Raji (cell line): Measurements from ENCODE around the gene DOCK3.

Experiments used
- POLR2A ChIP-seq: IDR thresholded peaks from 2 replicates; pipeline ENCODE4 v1.6.1; 2011; ENCODE audit warnings: low read depth, low read length, control low read depth; ENCODE audit not compliant: insufficient read depth

Gene DOCK3

DNA sequence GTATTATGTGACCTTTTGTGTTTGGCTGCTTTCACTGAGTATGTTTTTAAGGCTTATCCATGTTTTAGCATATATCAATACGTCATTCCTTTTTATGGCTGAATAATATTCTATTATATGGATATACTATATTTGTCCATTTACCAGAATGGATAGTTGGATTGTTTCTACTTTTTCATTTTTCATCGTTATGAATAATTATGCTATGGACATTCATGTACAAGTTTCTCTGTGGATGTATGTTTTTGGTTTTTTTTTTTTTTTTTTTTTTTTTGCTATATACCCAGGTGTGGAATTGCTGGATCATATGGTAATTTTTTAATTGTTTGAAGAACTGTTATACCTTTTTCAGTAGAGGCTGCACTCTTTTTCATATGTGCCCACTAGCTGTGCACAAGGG lies 23.5 kb downstream of the DOCK3 start:
- no peak for TF ChIP-seq POLR2A

- no peak for TF ChIP-seq POLR2A
Observed at GRCh38 chr3:50708620-50709019, 33.9 kb downstream of the DOCK3 start.

GRCh38 chr3:50714946-50715345 lies 40.2 kb downstream of the DOCK3 start:
- TF ChIP-seq POLR2A, result no peak

GRCh38 chr3:50724831-50725230 lies 50.1 kb downstream of the DOCK3 start:
- TF ChIP-seq POLR2A, result no peak

DNA sequence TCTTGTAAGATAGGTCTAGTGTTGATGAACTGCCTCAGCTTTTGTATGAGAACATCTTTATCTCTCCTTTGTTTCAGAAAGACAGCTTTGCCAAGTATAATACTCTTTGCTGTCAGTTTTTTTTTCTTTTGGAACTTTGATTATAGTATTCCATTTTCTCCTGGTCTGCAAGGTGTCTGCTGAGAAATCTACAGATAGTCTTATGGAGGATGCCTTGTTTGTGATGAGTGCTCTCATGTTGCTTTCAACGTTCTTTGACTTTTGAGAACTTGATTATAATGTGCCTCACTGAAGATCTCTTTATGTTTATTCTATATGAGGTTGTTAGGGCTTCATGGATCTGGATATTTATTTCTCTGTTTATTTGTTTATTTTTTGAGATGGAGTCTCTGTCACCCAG lies 60.3 kb downstream of the DOCK3 start:
- TF ChIP-seq POLR2A, result no peak

DNA sequence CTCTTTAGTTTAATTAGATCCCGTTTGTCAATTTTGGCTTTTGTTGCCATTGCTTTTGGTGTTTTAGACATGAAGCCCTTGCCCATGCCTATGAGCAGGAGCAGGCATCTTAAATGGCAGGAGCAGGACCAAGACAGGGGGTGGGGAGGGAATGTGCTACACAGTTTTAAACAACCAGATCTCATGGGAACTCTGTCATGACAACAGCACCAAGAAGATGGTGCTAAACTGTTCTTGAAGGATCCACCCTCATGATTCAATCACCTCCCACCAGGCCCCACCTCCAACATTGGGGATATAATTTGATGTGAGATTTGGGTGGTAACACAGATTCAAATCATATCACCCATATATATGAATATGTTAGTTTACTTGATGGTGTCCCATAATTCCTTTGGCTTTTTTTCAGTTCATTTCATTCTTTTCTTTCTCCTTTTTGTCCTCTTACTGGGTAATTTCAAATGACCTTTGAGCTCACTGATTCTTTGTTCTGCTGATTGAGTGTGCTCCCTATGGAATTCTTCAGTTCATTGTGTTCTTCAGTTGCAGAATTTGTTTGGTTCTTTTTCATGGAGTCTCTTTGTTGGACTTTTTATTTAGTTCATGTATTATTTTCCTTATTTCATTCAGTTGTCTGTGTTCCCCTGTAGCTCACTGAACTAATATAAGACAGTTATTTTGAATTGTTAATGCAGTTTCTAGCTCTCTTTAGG lies 62.6 kb downstream of the DOCK3 start:
- no peak for TF ChIP-seq POLR2A

- no peak for TF ChIP-seq POLR2A
Observed at GRCh38 chr3:50737906-50738598, 63.3 kb downstream of the DOCK3 start.

GRCh38 chr3:50743643-50744042 lies 68.9 kb downstream of the DOCK3 start:
- no peak for TF ChIP-seq POLR2A

- no peak for TF ChIP-seq POLR2A
Observed at GRCh38 chr3:50749822-50750221, 75.1 kb downstream of the DOCK3 start.

GRCh38 chr3:50759015-50759414 lies 84.3 kb downstream of the DOCK3 start:
- TF ChIP-seq POLR2A, result no peak

GRCh38 chr3:50777680-50778079 lies 103.0 kb downstream of the DOCK3 start:
- TF ChIP-seq POLR2A, result no peak

DNA sequence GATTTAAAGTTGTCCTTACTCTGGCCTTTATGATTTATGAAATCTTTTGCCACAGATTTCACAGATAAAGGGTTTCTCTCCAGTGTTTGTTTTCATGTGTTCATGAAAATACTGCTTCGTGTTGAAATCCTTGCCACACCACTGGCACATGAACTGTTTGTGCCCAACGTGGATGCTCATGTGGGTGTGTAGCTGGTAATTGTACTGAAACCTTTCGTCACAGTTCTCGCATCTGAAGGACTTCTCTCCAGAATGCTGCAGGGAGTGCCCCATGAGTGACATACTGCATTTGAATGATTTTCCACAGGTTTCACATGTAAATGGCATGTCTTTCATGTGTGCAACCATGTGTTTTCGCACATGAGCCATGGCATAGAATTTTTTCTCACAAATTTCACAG lies 111.9 kb downstream of the DOCK3 start:
- no peak for TF ChIP-seq POLR2A

- no peak for TF ChIP-seq POLR2A
Observed at GRCh38 chr3:50792568-50792967, 117.8 kb downstream of the DOCK3 start.

GRCh38 chr3:50805321-50805720 lies 130.6 kb downstream of the DOCK3 start:
- TF ChIP-seq POLR2A, result no peak

GRCh38 chr3:50806031-50806430 lies 131.3 kb downstream of the DOCK3 start:
- TF ChIP-seq POLR2A, result no peak

DNA sequence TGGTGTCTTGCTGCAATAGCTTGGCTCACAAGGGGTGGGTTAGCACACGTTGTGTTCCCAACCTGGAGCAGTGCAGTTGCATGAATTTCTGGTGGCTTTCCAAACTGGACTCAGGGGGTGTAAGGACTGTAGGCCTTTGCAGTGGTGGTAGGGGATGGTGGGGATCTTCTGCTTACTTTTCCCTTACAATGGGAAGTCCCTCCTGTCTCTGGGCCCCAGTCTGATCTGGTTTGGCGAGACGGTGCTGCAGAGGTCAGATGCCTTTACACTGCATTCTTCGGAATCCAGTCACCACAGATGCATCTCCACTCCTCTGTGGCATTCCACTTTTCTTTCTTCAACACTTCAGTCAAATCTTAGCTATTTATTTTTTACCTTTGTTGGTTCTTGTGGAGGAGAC lies 132.1 kb downstream of the DOCK3 start:
- no peak for TF ChIP-seq POLR2A

DNA sequence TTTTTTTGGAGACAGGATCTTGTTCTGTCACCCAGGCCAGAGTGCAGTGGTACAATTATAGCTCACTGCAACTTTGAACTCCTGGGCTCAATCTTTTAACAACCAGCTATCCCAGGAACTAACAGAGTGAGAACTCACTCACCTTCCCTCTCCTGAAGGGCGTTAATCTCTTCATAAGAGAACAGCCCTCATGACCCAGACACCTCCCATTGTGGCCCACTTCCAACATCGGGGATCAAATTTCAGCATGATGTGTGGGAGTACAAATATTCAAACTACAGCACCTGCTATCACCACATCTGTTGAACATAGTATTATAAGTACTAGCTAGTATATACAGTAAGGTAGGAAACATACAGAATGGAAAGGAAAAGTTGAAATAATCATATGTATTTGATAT lies 132.5 kb downstream of the DOCK3 start:
- TF ChIP-seq POLR2A, result no peak
